CD4-positive, alpha-beta T cell (primary cell): Measurements from ENCODE around the gene BMX. TPM values are rescaled to one million over a fixed set of nuclear protein-coding genes. Genes with fewer than 3 reads are reported as not detected.

ENCODE experiments used
- ATAC-seq: fragments of 200-7000 bp; cut with Tn5 transposase; one replicate; pipeline ENCODE4 v1.10.0; 2022; ENCODE audit warnings: mild to moderate bottlenecking; ENCODE audit not compliant: poor library complexity
- CTCF ChIA-PET: fragments of 350-600 bp; sonication (Branson Sonifier 250); formaldehyde crosslinking; loops from one replicate; lab custom pipeline; 2021; ENCODE audit warnings: antibody characterized with exemption, inconsistent platforms; lab: Charles Lee
- POLR2A ChIA-PET: fragments of 350-600 bp; sonication (Branson Sonifier 250); formaldehyde crosslinking; loops from one replicate; lab custom pipeline; 2021; ENCODE audit warnings: antibody characterized with exemption, inconsistent platforms; lab: Charles Lee
- DNase-seq, 14 experiments: peaks; one replicate each; pipeline ENCODE4 v3.0.0-alpha.2; 2013 to 2020; ENCODE audit warnings: mixed read lengths in 2 of 14
- H3K27ac ChIP-seq, 2 donors: one replicate each; pipeline versions ENCODE4 v1.5.1 to v1.7.0; 2013; ENCODE audit warnings: low read length in 2 of 2, low read depth in 1 of 2, mild to moderate bottlenecking in 1 of 2
- H3K27me3 ChIP-seq, 2 experiments: 1 replicate in 1 of 2; 2 replicates in 1 of 2; pipeline versions ENCODE4 v1.6.1 to v1.7.0; 2013; ENCODE audit warnings: low read length in 2 of 2, control low read depth in 1 of 2, mild to moderate bottlenecking in 1 of 2, moderate library complexity in 1 of 2; ENCODE audit not compliant: insufficient read depth in 2 of 2, control insufficient read depth in 1 of 2
- H3K36me3 ChIP-seq: one replicate; pipeline ENCODE4 v1.6.1; 2013; ENCODE audit warnings: low read length, control low read depth; ENCODE audit not compliant: insufficient read depth
- H3K4me1 ChIP-seq: one replicate; pipeline ENCODE4 v1.6.1; 2013; ENCODE audit warnings: low read length, control low read depth; ENCODE audit not compliant: insufficient read depth
- H3K4me3 ChIP-seq: one replicate; pipeline ENCODE4 v1.5.1; 2013; ENCODE audit warnings: mild to moderate bottlenecking, low read length, moderate library complexity
- H3K9me3 ChIP-seq, 2 experiments: 1 replicate in 1 of 2; 2 replicates in 1 of 2; pipeline versions ENCODE4 v1.6.1 to v1.7.0; 2013; ENCODE audit warnings: low read length in 2 of 2, mild to moderate bottlenecking in 2 of 2, control low read depth in 1 of 2, moderate library complexity in 1 of 2; ENCODE audit not compliant: control insufficient read depth in 1 of 2, insufficient read depth in 1 of 2
- H3K27ac Mint-ChIP-seq: one replicate; pipeline ENCODE4 v1.8.0; 2020; ENCODE audit warnings: mixed read lengths
- H3K27me3 Mint-ChIP-seq: one replicate; pipeline ENCODE4 v1.8.0; 2021; ENCODE audit warnings: mixed read lengths
- H3K36me3 Mint-ChIP-seq: one replicate; pipeline ENCODE4 v1.8.0; 2021; ENCODE audit warnings: low read depth, mixed read lengths
- H3K4me1 Mint-ChIP-seq: one replicate; pipeline ENCODE4 v1.8.0; 2021; ENCODE audit warnings: low read depth, mixed read lengths
- H3K4me3 Mint-ChIP-seq: one replicate; pipeline ENCODE4 v1.8.0; 2020; ENCODE audit warnings: mild to moderate bottlenecking, mixed read lengths
- H3K9me3 Mint-ChIP-seq: one replicate; pipeline ENCODE4 v1.8.0; 2020; ENCODE audit warnings: mixed read lengths
- intact Hi-C, 2 experiments: fragments of 100-400 bp; cut with DNase I in 1 of 2; cut with micrococcal nuclease in 1 of 2; formaldehyde crosslinking; loops; one replicate each; pipeline versions ENCODE4 v1.15.1 to v1.9.0; 2023 to 2025; cut with DNase I, micrococcal nuclease
- total RNA-seq, 174 experiments: library from RNA in 2 of 174; stranded (reverse) in 2 of 174; gene quantifications; one replicate each; pipeline ENCODE4 v1.2.3 and lab custom pipeline; 2021 to 2026
- TF ChIP-seq, protein P1 (sequence below): fragments of 200-600 bp; IDR thresholded peaks from one replicate; pipeline ENCODE4 v1.8.0; 2022; ENCODE audit warnings: antibody characterized with exemption, mild to moderate bottlenecking

Gene BMX
- total RNA-seq, 2 experiments from 2014 or later: not detected

DNA sequence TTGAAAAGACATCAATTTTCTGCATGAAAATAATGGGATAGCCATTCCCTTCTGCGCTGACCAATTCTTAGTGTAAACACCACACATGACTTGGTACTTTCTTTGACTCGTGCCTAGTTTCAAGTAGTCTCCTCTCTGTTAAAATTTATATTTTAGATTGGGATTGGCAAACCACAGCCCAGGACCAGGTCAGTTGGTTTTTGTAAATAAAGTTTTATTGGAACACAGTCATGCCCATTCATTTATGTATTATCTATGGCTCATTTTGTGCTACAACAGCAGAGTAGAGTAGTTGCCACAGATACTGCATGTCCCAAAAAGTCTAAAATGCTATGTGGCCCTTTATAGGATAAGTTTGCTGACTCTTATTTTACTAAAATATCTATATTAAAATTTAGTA, 46.7 kb downstream of the BMX start:
- no peaks in the 10 kb centered on the region for H3K27me3 Mint-ChIP-seq

DNA sequence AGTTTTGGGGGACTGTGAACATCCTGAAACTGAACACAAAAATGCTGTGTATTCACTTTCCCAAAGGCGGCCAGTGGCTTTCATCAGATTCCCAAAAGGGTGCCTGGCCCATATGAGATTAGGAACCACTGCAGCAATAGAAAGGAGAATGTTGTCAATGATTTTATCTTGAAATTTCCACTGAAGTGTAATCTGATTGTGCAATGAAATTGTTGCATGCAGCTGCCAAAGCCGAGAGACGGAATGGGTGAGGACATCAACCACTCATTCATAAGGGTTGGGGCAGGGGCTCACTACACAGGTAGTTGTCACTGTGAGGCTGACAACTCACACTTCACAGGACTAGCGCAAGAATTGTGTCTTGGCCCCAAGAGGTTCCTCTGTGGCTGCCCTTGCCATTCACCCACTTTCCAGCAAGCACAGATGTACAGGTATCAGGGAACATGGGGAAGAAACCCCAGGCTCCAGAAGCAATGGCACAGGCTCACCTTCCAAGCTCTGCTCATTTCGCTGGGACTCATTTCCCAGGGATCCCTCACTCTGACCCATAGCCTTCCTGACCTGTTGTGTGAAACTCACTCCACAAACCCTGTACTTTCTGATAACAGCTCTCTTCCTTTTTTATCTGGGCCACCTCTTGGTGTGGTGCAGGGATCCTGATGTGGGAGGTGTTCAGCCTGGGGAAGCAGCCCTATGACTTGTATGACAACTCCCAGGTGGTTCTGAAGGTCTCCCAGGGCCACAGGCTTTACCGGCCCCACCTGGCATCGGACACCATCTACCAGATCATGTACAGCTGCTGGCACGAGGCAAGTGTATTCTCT, 48.8 kb downstream of the BMX start:
- Mint-ChIP-seq H3K27ac (no peak overlapping the region), H3K4me3 (no peak overlapping the region), H3K9me3 (no peaks in the 10 kb centered on the region), H3K27me3 (no peaks in the 10 kb centered on the region), H3K36me3 (no peaks in the 10 kb centered on the region), H3K4me1 (no peaks in the 10 kb centered on the region)
- H3K27ac ChIP-seq: no peak overlapping the region
- no peaks in the 10 kb centered on the region for H3K4me1 ChIP-seq
- DNase-seq (no peak), ATAC-seq (no peak)
- POLR2A ChIA-PET: no interaction called here
- H3K27me3 ChIP-seq: peaks cover 0 to 3% of the 10 kb centered on the region in 2 experiments
- CTCF ChIA-PET: no interaction called here
- H3K4me3 ChIP-seq: no peak overlapping the region
- no peaks in the 10 kb centered on the region for H3K36me3 ChIP-seq
- TF ChIP-seq, protein P1, sequence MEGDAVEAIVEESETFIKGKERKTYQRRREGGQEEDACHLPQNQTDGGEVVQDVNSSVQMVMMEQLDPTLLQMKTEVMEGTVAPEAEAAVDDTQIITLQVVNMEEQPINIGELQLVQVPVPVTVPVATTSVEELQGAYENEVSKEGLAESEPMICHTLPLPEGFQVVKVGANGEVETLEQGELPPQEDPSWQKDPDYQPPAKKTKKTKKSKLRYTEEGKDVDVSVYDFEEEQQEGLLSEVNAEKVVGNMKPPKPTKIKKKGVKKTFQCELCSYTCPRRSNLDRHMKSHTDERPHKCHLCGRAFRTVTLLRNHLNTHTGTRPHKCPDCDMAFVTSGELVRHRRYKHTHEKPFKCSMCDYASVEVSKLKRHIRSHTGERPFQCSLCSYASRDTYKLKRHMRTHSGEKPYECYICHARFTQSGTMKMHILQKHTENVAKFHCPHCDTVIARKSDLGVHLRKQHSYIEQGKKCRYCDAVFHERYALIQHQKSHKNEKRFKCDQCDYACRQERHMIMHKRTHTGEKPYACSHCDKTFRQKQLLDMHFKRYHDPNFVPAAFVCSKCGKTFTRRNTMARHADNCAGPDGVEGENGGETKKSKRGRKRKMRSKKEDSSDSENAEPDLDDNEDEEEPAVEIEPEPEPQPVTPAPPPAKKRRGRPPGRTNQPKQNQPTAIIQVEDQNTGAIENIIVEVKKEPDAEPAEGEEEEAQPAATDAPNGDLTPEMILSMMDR: no peak
- intact Hi-C loops: no loop called here
- no peaks in the 10 kb centered on the region for H3K9me3 ChIP-seq

More for the DNA sequence above, 46.7 kb downstream of the BMX start:
- POLR2A ChIA-PET: no interaction called here
- Histone ChIP-seq H3K9me3 (no peaks in the 10 kb centered on the region), H3K4me3 (no peak overlapping the region), H3K27me3 (peaks cover 0 to 3% of the 10 kb centered on the region in 2 experiments), H3K36me3 (no peaks in the 10 kb centered on the region), H3K4me1 (no peaks in the 10 kb centered on the region), H3K27ac (no peak overlapping the region)
- no peak for DNase-seq
- H3K4me1 Mint-ChIP-seq: no peaks in the 10 kb centered on the region
- no peak for ATAC-seq
- intact Hi-C loops: no loop called here
- no peaks in the 10 kb centered on the region for H3K36me3 Mint-ChIP-seq
- no peak overlapping the region for H3K4me3 Mint-ChIP-seq
- H3K27ac Mint-ChIP-seq: no peak overlapping the region
- TF ChIP-seq, protein P1: no peak
- CTCF ChIA-PET: no interaction called here
- no peaks in the 10 kb centered on the region for H3K9me3 Mint-ChIP-seq

DNA sequence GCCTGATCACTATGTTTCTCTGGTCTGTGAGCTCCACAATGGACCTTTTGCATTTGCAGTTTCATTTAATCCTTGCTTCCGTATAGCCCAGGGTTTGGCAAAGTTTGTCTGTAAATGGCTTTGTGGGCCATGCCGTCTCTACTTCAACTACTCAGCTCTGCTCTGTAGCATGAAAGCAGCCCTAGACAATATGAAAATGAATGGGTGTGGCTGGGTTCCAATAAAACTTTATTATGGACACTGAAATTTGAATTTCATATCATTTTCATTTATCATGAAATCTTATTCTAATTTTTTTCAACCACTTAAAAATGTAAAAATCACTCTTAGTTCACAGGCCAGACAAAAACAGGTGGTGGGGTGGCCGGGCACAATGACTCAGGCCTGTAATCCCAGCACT, 58.6 kb downstream of the BMX start:
- Histone ChIP-seq H3K4me3 (no peak overlapping the region), H3K4me1 (no peaks in the 10 kb centered on the region), H3K36me3 (no peaks in the 10 kb centered on the region), H3K9me3 (no peaks in the 10 kb centered on the region), H3K27me3 (peaks cover 0 to 3% of the 10 kb centered on the region in 2 experiments), H3K27ac (no peak overlapping the region)
- ChIA-PET CTCF (no interaction called here), POLR2A (no interaction called here)
- no peak overlapping the region for H3K27ac Mint-ChIP-seq
- H3K36me3 Mint-ChIP-seq: no peaks in the 10 kb centered on the region
- H3K4me1 Mint-ChIP-seq: no peaks in the 10 kb centered on the region
- TF ChIP-seq, protein P1: no peak
- intact Hi-C loops: no loop called here
- no peak for ATAC-seq
- no peaks in the 10 kb centered on the region for H3K9me3 Mint-ChIP-seq
- H3K4me3 Mint-ChIP-seq: no peak overlapping the region
- H3K27me3 Mint-ChIP-seq: no peaks in the 10 kb centered on the region
- no peak for DNase-seq
